Stimulated activated naive CD8-positive, alpha-beta T cell treated with anti-CD3 and anti-CD28 coated beads, Interleukin-15, Interleukin-2, amounts not matched to agents 100 U/mL and 50 U/mL, for 24 hours (primary cell): ENCODE measurements around the gene PXDC1.
"Not testable (repeated sequence)": the region's sequence is repeated elsewhere in the genome, so short reads cannot be mapped to it uniquely, and the experiment has no call there.

Experiments used
- ATAC-seq: fragments of 150-1000 bp; cut with Tn5 transposase; one replicate; pipeline ENCODE4 v1.10.0; 2021
- DNase-seq: peaks from one replicate; pipeline ENCODE4 v3.0.0; 2021

The PXDC1 gene

GRCh38 chr6:3708540-3708939 lies 43.0 kb downstream of the PXDC1 start:
- DNase-seq (no peak), ATAC-seq (no peak)

DNA sequence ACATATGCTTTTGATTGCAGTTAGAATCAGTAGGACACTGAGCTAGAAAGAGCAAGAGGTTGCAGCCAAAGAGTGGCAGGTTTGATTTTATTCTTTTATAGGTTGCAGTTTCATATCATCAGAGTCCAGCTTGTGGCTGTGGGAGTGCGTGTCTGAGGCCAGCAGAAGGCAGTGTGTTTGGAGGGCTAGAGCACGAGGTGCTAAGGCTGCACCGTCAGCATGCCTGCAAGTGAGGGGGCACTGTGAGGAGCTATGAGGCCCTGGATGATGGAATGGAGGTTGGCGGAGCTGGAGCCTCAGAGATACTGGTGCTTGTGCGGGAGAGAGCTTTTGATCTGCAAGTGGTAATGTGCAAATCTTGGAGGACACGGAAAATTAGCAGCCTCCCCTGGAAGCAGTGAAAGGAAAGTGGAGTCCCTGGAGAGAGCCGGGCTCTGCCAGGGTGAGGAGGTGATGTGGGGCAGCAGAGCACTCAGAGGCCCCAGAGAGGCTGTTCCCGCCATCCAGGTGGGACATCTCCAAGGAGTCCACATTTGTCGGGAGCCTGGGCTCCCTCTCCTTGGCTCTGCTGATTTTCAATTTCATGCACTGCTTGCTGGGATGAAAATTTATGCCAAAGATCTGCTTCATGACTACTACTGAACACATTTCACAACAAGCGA lies 43.6 kb downstream of the PXDC1 start:
- DNase-seq (no peak), ATAC-seq (no peak)

DNA sequence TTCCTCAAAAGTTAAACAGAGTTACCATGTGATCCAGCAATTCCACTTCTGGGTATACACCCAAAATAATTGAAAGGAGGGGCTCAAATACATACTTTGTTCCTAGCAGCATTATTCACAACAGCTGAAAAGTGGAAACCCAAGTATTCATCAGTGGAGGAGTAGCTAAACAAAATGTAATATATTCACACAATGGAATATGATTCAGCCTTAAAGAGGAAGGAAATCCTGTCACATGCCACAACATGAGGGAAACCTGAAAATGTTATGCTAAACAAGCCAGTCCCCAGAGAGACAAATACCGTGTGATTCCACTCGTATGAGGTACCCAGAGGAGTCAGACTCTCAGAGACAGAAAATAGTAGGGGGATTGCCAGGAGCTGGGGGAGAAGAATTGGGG lies 44.5 kb downstream of the PXDC1 start:
- no peak for DNase-seq
- ATAC-seq = no peak

- no peak for ATAC-seq
- DNase-seq = no peak
These were observed 45.0 kb downstream of the PXDC1 start for GRCh38 chr6:3706547-3706946.

- ATAC-seq = no peak
- DNase-seq = no peak
These were observed 49.9 kb downstream of the PXDC1 start for GRCh38 chr6:3701631-3702030.

- no peak for ATAC-seq
- DNase-seq = no peak
These were observed 52.3 kb downstream of the PXDC1 start for GRCh38 chr6:3699231-3699630.

DNA sequence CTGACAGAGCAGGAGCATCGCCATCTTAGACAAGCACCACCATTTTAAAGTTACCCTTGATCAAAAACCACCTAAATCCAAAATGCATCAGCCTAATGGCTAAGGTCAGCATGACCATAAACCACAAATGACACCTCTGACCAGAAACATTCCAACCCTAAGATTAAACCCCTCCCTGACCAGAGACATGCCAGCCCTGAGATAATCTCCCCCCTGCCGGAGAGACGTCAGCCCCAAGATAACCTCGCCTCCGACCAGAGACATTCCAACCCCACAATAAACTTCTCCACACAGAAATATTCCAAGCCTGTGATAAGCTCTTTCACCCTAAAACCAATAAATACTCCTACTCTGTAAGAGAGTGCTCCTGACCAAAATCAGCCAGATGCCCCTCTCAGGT lies 53.5 kb downstream of the PXDC1 start:
- DNase-seq (no peak), ATAC-seq (no peak)

GRCh38 chr6:3697609-3698008 lies 53.9 kb downstream of the PXDC1 start:
- DNase-seq (no peak), ATAC-seq (no peak)

GRCh38 chr6:3696525-3697088 lies 54.9 kb downstream of the PXDC1 start:
- DNase-seq = no peak
- no peak for ATAC-seq

DNA sequence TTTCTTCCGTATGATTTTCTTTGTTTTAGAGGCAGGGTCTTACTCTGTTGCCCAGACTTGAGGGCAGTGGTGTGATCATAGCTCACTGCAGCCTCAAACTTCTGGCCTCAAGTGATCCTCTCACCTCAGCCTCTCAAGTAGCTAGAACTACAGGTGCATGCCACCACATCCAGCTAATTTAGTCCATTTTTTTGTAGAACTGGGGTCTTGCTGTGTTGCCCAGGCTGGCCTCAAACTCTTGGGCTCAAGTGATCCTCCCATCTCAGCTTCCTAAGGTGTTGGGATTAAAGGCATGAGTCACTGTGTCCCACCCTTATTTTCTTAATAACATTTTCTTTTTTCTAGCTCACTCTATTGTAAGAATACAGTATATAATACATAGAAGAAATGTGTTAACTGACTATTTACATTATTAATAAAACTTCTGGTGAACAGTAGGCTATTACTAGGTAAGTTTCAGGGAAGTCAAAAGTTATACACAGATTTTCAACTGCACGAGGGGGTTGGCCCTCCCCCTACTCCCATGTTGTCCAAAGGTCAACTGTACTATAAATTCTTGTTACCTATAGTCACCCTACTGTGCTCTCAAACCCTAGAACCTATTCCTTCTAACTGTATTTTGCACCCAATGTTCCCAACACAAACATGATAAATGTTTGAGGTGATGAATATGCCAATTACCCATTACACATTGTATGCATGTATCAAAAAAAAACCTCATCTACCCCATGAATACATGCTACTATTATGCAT lies 56.3 kb downstream of the PXDC1 start:
- DNase-seq (no peak), ATAC-seq (no peak)

- no peak for DNase-seq
- ATAC-seq = no peak
These were observed 57.7 kb downstream of the PXDC1 start for GRCh38 chr6:3693831-3694230.

DNA sequence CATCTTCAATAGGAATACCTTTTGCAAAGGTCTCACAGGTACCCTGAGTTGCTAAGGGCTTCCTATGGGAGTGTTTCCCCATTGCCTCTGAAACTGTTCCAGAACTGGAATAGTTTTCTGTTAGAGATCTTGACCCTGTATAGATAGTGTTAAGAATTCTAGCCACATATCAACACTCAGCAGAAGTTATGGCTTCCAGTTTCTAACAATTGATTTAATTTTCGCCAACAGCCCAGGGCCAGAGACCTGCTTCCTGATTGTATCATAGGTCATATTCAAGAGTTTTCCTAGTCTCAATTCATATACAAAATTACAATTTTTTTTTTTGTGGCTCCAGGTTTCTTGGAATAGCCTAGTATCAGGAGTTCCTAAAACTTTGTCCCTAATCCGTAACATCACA lies 61.0 kb downstream of the PXDC1 start:
- ATAC-seq (no peak), DNase-seq (no peak)

DNA sequence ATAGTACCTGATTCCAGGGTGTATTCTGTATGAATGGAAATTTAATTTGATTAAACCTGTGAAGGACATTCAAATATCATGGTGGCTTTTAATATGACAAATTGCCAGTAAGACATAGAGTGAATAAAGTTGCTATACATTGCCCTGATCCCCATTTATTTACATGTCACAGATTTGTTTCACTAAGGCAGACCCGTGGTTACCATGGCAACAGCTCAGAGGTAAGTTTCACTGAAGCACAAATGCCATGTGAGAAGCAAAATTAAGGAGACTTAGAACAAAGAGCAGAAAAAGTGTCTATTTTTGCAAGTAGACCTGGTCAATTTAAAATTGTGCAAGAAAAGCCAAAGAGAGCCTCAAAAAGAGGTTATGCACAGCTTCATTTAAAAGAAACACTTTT lies 63.7 kb downstream of the PXDC1 start:
- DNase-seq = no peak
- ATAC-seq = no peak

GRCh38 chr6:3683331-3683730 lies 68.2 kb downstream of the PXDC1 start:
- DNase-seq = no peak
- no peak for ATAC-seq

GRCh38 chr6:3678946-3679345 lies 72.6 kb downstream of the PXDC1 start:
- ATAC-seq = no peak
- DNase-seq = no peak

DNA sequence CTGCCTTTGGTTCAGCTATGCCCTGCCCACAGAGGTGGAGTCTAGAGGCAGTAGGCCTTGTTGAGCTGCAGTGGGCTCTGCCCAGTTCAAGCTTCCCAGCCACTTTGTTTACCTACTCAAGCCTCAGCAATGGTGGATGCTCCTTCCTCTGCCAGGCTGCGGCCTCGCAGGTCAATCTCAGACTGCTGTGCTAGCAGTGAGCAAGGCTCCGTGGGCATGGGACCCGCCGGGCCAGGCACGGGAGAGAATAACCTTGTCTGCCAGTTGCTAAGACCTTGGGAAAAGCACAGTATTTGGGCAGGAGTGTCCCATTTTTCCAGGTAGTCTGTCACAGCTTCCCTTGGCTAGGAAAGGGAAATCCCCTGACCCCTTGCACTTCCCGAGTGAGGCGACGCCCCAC lies 73.8 kb downstream of the PXDC1 start:
- ATAC-seq, DNase-seq: not testable (repeated sequence)

DNA sequence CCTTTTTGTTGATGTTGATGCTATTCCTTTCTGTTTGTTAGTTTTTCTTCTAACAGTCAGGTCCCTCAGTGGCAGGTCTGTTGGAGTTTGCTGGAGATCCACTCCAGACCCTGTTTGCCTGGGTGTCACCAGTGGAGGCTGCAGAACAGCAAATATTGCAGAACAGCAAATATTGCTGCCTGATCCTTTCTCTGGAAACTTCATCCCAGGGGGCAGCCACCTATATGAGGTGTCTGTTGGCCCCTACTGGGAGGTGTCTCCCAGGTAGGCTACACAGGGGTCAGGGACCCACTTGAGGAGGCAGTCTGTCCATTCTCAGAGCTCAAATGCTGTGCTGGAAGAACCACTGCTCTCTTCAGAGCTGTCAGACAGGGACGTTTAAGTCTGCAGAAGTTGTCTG lies 74.2 kb downstream of the PXDC1 start:
- not testable (repeated sequence) for ATAC-seq, DNase-seq
